IMR-90 (cell line): ENCODE measurements around the gene RABGAP1. TPM values are rescaled to one million over a fixed set of nuclear protein-coding genes. Genes with fewer than 3 reads are reported as not detected.

Experiments used
- ATAC-seq: fragments of 200-7000 bp; cut with Tn5 transposase; 2 replicates; pipeline ENCODE4 v1.9.1; 2020; ENCODE audit warnings: low read depth, mild to moderate bottlenecking, moderate library complexity
- BruUV-seq: library from RNA; stranded (reverse); fragments of 400-500 nt; replicated peaks from 2 replicates; lab custom pipeline; 2021; lab: Mats Ljungman, UMichigan
- CTCF ChIA-PET: fragments of 300-600 bp; formaldehyde crosslinking; extraction: SDS; loops from one replicate; lab custom pipeline; 2021; ENCODE audit warnings: antibody characterized with exemption; lab: Yijun Ruan, JAX
- POLR2A ChIA-PET: fragments of 300-600 bp; sonication (Branson Sonifier 250); formaldehyde crosslinking; loops from one replicate; lab custom pipeline; 2022; ENCODE audit warnings: antibody characterized with exemption; ENCODE audit not compliant: unreplicated experiment; lab: Charles Lee
- DNase-seq: peaks from one replicate; pipeline ENCODE4 v3.0.0; 2013
- H2AFZ ChIP-seq: replicated peaks from 2 replicates; pipeline ENCODE3; 2013; ENCODE audit warnings: low read length, mild to moderate bottlenecking; ENCODE audit not compliant: poor library complexity
- H2AK5ac ChIP-seq: 2 replicates; pipeline ENCODE4 v1.6.1; 2013; ENCODE audit warnings: low read depth, low read length, inconsistent platforms
- H2AK9ac ChIP-seq: replicated peaks from 2 replicates; pipeline ENCODE3; 2013; ENCODE audit warnings: mild to moderate bottlenecking, low read depth, low read length, moderate library complexity; ENCODE audit not compliant: poor library complexity
- H2BK120ac ChIP-seq: 2 replicates; pipeline ENCODE4 v1.6.1; 2013; ENCODE audit warnings: low read depth, low read length, inconsistent platforms
- H2BK15ac ChIP-seq: 3 replicates; pipeline ENCODE4 v1.6.1; 2013; ENCODE audit warnings: low read depth, low read length, inconsistent platforms
- H2BK20ac ChIP-seq: 2 replicates; pipeline ENCODE4 v1.6.1; 2013; ENCODE audit warnings: low read depth, mild to moderate bottlenecking, inconsistent platforms, low read length, moderate library complexity
- H2BK5ac ChIP-seq: 2 replicates; pipeline ENCODE4 v1.6.1; 2013; ENCODE audit warnings: mild to moderate bottlenecking, low read depth, low read length, inconsistent platforms; ENCODE audit not compliant: poor library complexity, severe bottlenecking
- H3K14ac ChIP-seq: replicated peaks from 2 replicates; pipeline ENCODE4 v1.6.1; 2013; ENCODE audit warnings: low read depth, low read length, inconsistent platforms
- H3K18ac ChIP-seq: 2 replicates; pipeline ENCODE4 v1.6.1; 2013; ENCODE audit warnings: low read depth, low read length, control low read depth
- H3K23ac ChIP-seq: 2 replicates; pipeline ENCODE4 v1.6.1; 2013; ENCODE audit warnings: low read depth, low read length, inconsistent platforms
- H3K27ac ChIP-seq: 2 replicates; pipeline ENCODE4 v1.5.1; 2013; ENCODE audit warnings: mild to moderate bottlenecking, control low read depth, low read length; ENCODE audit not compliant: insufficient read depth
- H3K27me3 ChIP-seq: 2 replicates; pipeline ENCODE4 v1.6.1; 2013; ENCODE audit warnings: low read length; ENCODE audit not compliant: control insufficient read depth, insufficient read depth
- H3K36me3 ChIP-seq: 2 replicates; pipeline ENCODE4 v1.6.1; 2013; ENCODE audit warnings: low read length, mixed read lengths; ENCODE audit not compliant: control insufficient read depth, insufficient read depth
- H3K4ac ChIP-seq: 2 replicates; pipeline ENCODE4 v1.6.1; 2013; ENCODE audit warnings: low read depth, low read length, inconsistent platforms
- H3K4me1 ChIP-seq: 2 replicates; pipeline ENCODE4 v1.6.1; 2013; ENCODE audit warnings: low read length, mixed read lengths; ENCODE audit not compliant: control insufficient read depth, insufficient read depth
- H3K4me2 ChIP-seq: 2 replicates; pipeline ENCODE4 v1.6.1; 2013; ENCODE audit warnings: low read depth, mild to moderate bottlenecking, control low read depth, low read length, moderate library complexity
- H3K4me3 ChIP-seq: 2 replicates; pipeline ENCODE4 v1.5.1; 2013; ENCODE audit warnings: low read depth, mild to moderate bottlenecking, control low read depth, low read length, moderate library complexity; ENCODE audit not compliant: insufficient read depth
- H3K56ac ChIP-seq: 2 replicates; pipeline ENCODE4 v1.6.1; 2013; ENCODE audit warnings: low read length, inconsistent platforms; ENCODE audit not compliant: insufficient read depth; ENCODE audit errors: extremely low read depth
- H3K79me1 ChIP-seq, 2 experiments: 2 replicates each; pipeline ENCODE4 v1.6.1; 2013; ENCODE audit warnings: low read length in 2 of 2, inconsistent platforms in 1 of 2, low read depth in 1 of 2
- H3K9ac ChIP-seq: 2 replicates; pipeline ENCODE4 v1.6.1; 2013; ENCODE audit warnings: low read depth, low read length, control low read depth
- H3K9me1 ChIP-seq: 2 replicates; pipeline ENCODE4 v1.6.1; 2013; ENCODE audit warnings: low read length, inconsistent platforms; ENCODE audit not compliant: insufficient read depth
- H3K9me3 ChIP-seq: 2 replicates; pipeline ENCODE4 v1.6.1; 2013; ENCODE audit warnings: low read length; ENCODE audit not compliant: control insufficient read depth, insufficient read depth
- H4K20me1 ChIP-seq: 2 replicates; pipeline ENCODE4 v1.6.1; 2013; ENCODE audit warnings: low read length, inconsistent platforms; ENCODE audit not compliant: insufficient read depth
- H4K5ac ChIP-seq: 2 replicates; pipeline ENCODE4 v1.6.1; 2013; ENCODE audit warnings: mild to moderate bottlenecking, low read depth, low read length, control low read depth
- H4K8ac ChIP-seq, 2 experiments: 2 replicates each; pipeline ENCODE4 v1.6.1; 2013; ENCODE audit warnings: low read depth in 2 of 2, low read length in 2 of 2, control low read depth in 1 of 2, inconsistent platforms in 1 of 2
- H4K91ac ChIP-seq: 2 replicates; pipeline ENCODE4 v1.6.1; 2013; ENCODE audit warnings: low read depth, low read length, inconsistent platforms; ENCODE audit not compliant: insufficient read depth
- BHLHE40 ChIP-seq: fragments of 150-350 bp; IDR thresholded peaks from 2 replicates; pipeline ENCODE4 v1.6.1; 2016; ENCODE audit warnings: mild to moderate bottlenecking, low read depth, low read length
- CEBPB ChIP-seq: IDR thresholded peaks from 2 replicates; pipeline ENCODE4 v1.6.1; 2012; ENCODE audit warnings: low read depth, low read length, improper control_type of control experiment
- CHD1 ChIP-seq: IDR thresholded peaks from 2 replicates; pipeline ENCODE4 v1.6.1; 2012; ENCODE audit warnings: low read depth, low read length, improper control_type of control experiment
- CTCF ChIP-seq: conservative IDR thresholded peaks from 2 replicates; pipeline ENCODE4 v1.5.1; 2012; ENCODE audit warnings: mild to moderate bottlenecking, low read depth, low read length, improper control_type of control experiment
- ELK1 ChIP-seq: fragments of 150-350 bp; IDR thresholded peaks from 2 replicates; pipeline ENCODE4 v1.6.1; 2016; ENCODE audit warnings: low read depth, mild to moderate bottlenecking, low read length, moderate library complexity, borderline replicate concordance
- FOS ChIP-seq: fragments of 150-350 bp; IDR thresholded peaks from 2 replicates; pipeline ENCODE4 v1.6.1; 2016; ENCODE audit warnings: low read depth, low read length
- MAZ ChIP-seq: IDR thresholded peaks from 2 replicates; pipeline ENCODE4 v1.6.1; 2012; ENCODE audit warnings: low read depth, mild to moderate bottlenecking, low read length, improper control_type of control experiment, moderate library complexity, borderline replicate concordance
- MXI1 ChIP-seq: IDR thresholded peaks from 2 replicates; pipeline ENCODE4 v1.6.1; 2012; ENCODE audit warnings: low read depth, mild to moderate bottlenecking, low read length, moderate library complexity, borderline replicate concordance
- NFE2L2 ChIP-seq: fragments of 150-350 bp; IDR thresholded peaks from 2 replicates; pipeline ENCODE4 v1.6.1; 2016; ENCODE audit warnings: low read depth, mild to moderate bottlenecking, low read length
- RAD21 ChIP-seq: IDR thresholded peaks from 2 replicates; pipeline ENCODE4 v1.6.1; 2012; ENCODE audit warnings: low read length, improper control_type of control experiment
- RFX5 ChIP-seq: IDR thresholded peaks from 2 replicates; pipeline ENCODE4 v1.8.0; 2012; ENCODE audit warnings: low read depth, mild to moderate bottlenecking, low read length, moderate library complexity
- USF2 ChIP-seq: fragments of 150-350 bp; IDR thresholded peaks from 2 replicates; pipeline ENCODE4 v1.6.1; 2017; ENCODE audit warnings: mild to moderate bottlenecking, antibody characterized with exemption, low read length, low read depth
- WGBS, 2 experiments: methylation state at CpG; one replicate each; pipeline versions ENCODE4 v1.1.5 to v1.1.7; 2013; ENCODE audit warnings: missing lambda C conversion rate in 2 of 2; ENCODE audit not compliant: insufficient read length in 1 of 2; ENCODE audit errors: extremely low coverage in 2 of 2; 5-methylcytosine and 5-hydroxymethylcytosine counted together
- dilution Hi-C: fragments of 300-500 bp; cut with HindIII; formaldehyde crosslinking; loops from one replicate; pipeline ENCODE4 v1.14.3; 2018; ENCODE audit warnings: low sequenced_read_pairs; ENCODE audit not compliant: unreplicated experiment
- in situ Hi-C: fragments of 300-500 bp; cut with MboI; formaldehyde crosslinking; loops from 3 replicates; pipeline ENCODE4 v1.14.3; 2019; ENCODE audit warnings: low sequenced_read_pairs, inconsistent platforms, mixed read lengths
- intact Hi-C: fragments of 100-400 bp; cut with micrococcal nuclease; formaldehyde crosslinking; loops from 2 replicates; pipeline ENCODE4 v1.10.0; 2022
- polyA plus RNA-seq, 3 experiments: library from polyadenylated mRNA; depleted of rRNA; stranded (reverse); fragments of >200 nt; gene quantifications; 2 replicates each; pipeline ENCODE4 v1.2.3, GENCODE V29; 2012; ENCODE audit warnings: low replicate concordance in 1 of 3
- total RNA-seq: library from RNA; depleted of rRNA; stranded (reverse); fragments of >200 nt; gene quantifications from 2 replicates; pipeline ENCODE4 v1.2.3, GENCODE V29; 2012

The RABGAP1 gene
- total and polyA plus RNA-seq, 2 of the 4 experiments (the other 2 are of a cell fraction) = 20.0 to 53.9 TPM

- BruUV-seq = no TSS peak
- Histone ChIP-seq H2AFZ (no peak overlapping the region), H4K8ac (no peak overlapping the region), H2AK9ac (no peak overlapping the region), H3K18ac (no peak overlapping the region), H3K36me3 (peaks cover 4% of the 10 kb centered on the region), H3K56ac (no peak overlapping the region), H2BK20ac (no peak overlapping the region), H4K20me1 (no peaks in the 10 kb centered on the region; the same call in 1 of the 2 replicates), H3K4me1 (no peaks in the 10 kb centered on the region; the same call in 1 of the 2 replicates), H3K9ac (no peak overlapping the region), H3K27me3 (no peaks in the 10 kb centered on the region), H3K23ac (no peak overlapping the region), H2BK120ac (no peak overlapping the region), H3K79me1 (peaks cover 34 to 58% of the 10 kb centered on the region in 2 experiments), H2BK5ac (no peak overlapping the region), H3K9me1 (no peaks in the 10 kb centered on the region; the same call in none of the 2 replicates), H2BK15ac (no peak overlapping the region), H3K4me2 (no peak overlapping the region), H3K4me3 (no peak overlapping the region), H3K9me3 (no peaks in the 10 kb centered on the region), H3K27ac (no peak overlapping the region), H3K14ac (no peak overlapping the region), H2AK5ac (no peak overlapping the region), H3K4ac (no peak overlapping the region), H4K91ac (no peak overlapping the region), H4K5ac (no peak overlapping the region)
- POLR2A ChIA-PET = no interaction called here
- CTCF ChIA-PET = interaction anchor here (0.7 kb wide), 1 partner anchor 61 kb away, joined by 3 read pairs; no protein-coding TSS in a partner anchor
- dilution Hi-C loops = loop anchor here (25.0 kb wide), 1 partner anchor 91 kb away; no protein-coding TSS in a partner anchor
- TF ChIP-seq RFX5 (no peak), CTCF (no peak), RAD21 (no peak), USF2 (no peak), CHD1 (no peak), FOS (no peak), BHLHE40 (no peak), ELK1 (no peak), NFE2L2 (no peak), MXI1 (no peak), MAZ (no peak), CEBPB (no peak)
- ATAC-seq (no peak), DNase-seq (peak; percentile 2)
- intact Hi-C loops = no loop called here
- WGBS, 2 experiments = no CpG with 5 or more reads among the region's 2 CpGs
- in situ Hi-C loops = no loop called here
Observed at GRCh38 chr9:122978601-122979000, 37.8 kb downstream of the RABGAP1 start.
